Spinal cord (tissue), 10 donors: Measurements from ENCODE around the gene KRTAP3-2. TPM values are rescaled to one million over a fixed set of nuclear protein-coding genes. Genes with fewer than 3 reads are reported as not detected.
A peak's percentile ranks its signal among the peaks of the same experiment; 100 is the strongest.

Source experiments
- DNase-seq, 6 donors: peaks; one replicate each; pipeline versions ENCODE4 v3.0.0 to v3.0.0-alpha.2; 2013 to 2015; ENCODE audit warnings: low spot score in 6 of 6, low read depth in 4 of 6
- H3K27ac ChIP-seq: one replicate; pipeline ENCODE4 v1.5.1; 2013; ENCODE audit warnings: low read depth, low read length, control low read depth
- H3K27me3 ChIP-seq: one replicate; pipeline ENCODE4 v1.6.1; 2013; ENCODE audit warnings: low read length; ENCODE audit not compliant: control insufficient read depth, insufficient read depth
- H3K36me3 ChIP-seq: one replicate; pipeline ENCODE4 v1.6.1; 2013; ENCODE audit warnings: low read length; ENCODE audit not compliant: control insufficient read depth, insufficient read depth
- H3K4me1 ChIP-seq: one replicate; pipeline ENCODE4 v1.6.1; 2013; ENCODE audit warnings: low read length; ENCODE audit not compliant: control insufficient read depth, insufficient read depth
- H3K4me3 ChIP-seq: one replicate; pipeline ENCODE4 v1.5.1; 2013; ENCODE audit warnings: low read depth, low read length, control low read depth
- H3K9me3 ChIP-seq: one replicate; pipeline ENCODE4 v1.6.1; 2013; ENCODE audit warnings: low read length; ENCODE audit not compliant: control insufficient read depth, insufficient read depth
- WGBS: methylation state at CpG from one replicate; pipeline ENCODE4 v1.1.5; 2013; ENCODE audit warnings: missing lambda C conversion rate; ENCODE audit not compliant: insufficient coverage; 5-methylcytosine and 5-hydroxymethylcytosine counted together
- polyA plus RNA-seq, 2 donors: library from polyadenylated mRNA; unstranded; fragments of 120-200 nt; gene quantifications; one replicate each; pipeline ENCODE4 v1.2.1, GENCODE V29; 2013; ENCODE audit not compliant: insufficient read length in 2 of 2
- total RNA-seq, 2 donors: library from RNA; depleted of rRNA in 1 of 2; stranded (reverse); fragments of 120-200 nt in 1 of 2; fragments of >200 nt in 1 of 2; gene quantifications; one replicate each; pipeline versions ENCODE4 v1.2.3 to v1.2.4, GENCODE V29; 2013 to 2014
- donor health status: healthy.

KRTAP3-2 gene
- total and polyA plus RNA-seq, 4 donors: not detected

- Histone ChIP-seq H3K27me3 (no peaks in the 10 kb centered on the region), H3K9me3 (no peaks in the 10 kb centered on the region), H3K36me3 (no peaks in the 10 kb centered on the region), H3K4me3 (no peak overlapping the region), H3K4me1 (no peaks in the 10 kb centered on the region), H3K27ac (no peak overlapping the region)
- no peak for DNase-seq
- no CpG with 5 or more reads among the region's 4 CpGs for WGBS
Observed at GRCh38 chr17:40996829-40997228, 2.9 kb downstream of the KRTAP3-2 start.

DNA sequence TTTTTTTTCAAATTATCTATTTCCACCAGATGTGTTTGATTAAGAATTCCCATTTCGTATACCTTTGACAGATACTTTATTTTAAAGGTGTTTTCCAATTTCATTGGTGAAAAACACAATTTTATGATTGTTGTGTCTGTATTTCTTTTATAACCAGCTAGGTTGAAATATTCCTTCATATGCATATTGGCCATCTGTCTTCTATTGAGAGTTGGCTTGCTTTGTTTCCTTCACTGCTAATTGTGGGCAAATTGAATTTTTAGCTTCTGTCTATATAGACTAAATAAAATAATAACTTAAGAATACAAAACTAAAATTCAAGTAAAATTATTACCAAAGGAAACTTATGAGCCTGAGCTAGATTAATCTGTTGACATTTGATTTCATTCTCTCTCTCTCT is 4.6 kb downstream of the KRTAP3-2 start:
- no peaks in the 10 kb centered on the region for H3K4me1 ChIP-seq
- no CpG with 5 or more reads among the region's 1 CpG for WGBS
- H3K9me3 ChIP-seq: no peaks in the 10 kb centered on the region
- peak in 1 of 6 donors; percentile 36 for DNase-seq
- H3K4me3 ChIP-seq: no peak overlapping the region
- no peak overlapping the region for H3K27ac ChIP-seq
- no peaks in the 10 kb centered on the region for H3K27me3 ChIP-seq
- H3K36me3 ChIP-seq: no peaks in the 10 kb centered on the region

- 18% methylated on average over 3 of the region's 4 CpGs for WGBS
- no peaks in the 10 kb centered on the region for H3K4me1 ChIP-seq
- no peaks in the 10 kb centered on the region for H3K27me3 ChIP-seq
- H3K36me3 ChIP-seq: no peaks in the 10 kb centered on the region
- H3K27ac ChIP-seq: no peak within 1 kb of the TSS
- no peak within 1 kb of the TSS for H3K4me3 ChIP-seq
- no peak for DNase-seq
- H3K9me3 ChIP-seq: no peaks in the 10 kb centered on the region
Observed at GRCh38 chr17:40993839-40994238, 5.9 kb downstream of the KRTAP3-2 start, which contains the start of gene KRTAP3-3. Gene KRTAP3-3 (minus strand): TSS chr17:40994164. CDS start chr17:40994097, 67 bp downstream.

- H3K27ac ChIP-seq: no peak overlapping the region
- no peaks in the 10 kb centered on the region for H3K9me3 ChIP-seq
- no peaks in the 10 kb centered on the region for H3K27me3 ChIP-seq
- 100% methylated on average over 1 of the region's 2 CpGs for WGBS
- DNase-seq: no peak
- H3K36me3 ChIP-seq: no peaks in the 10 kb centered on the region
- no peak overlapping the region for H3K4me3 ChIP-seq
- no peaks in the 10 kb centered on the region for H3K4me1 ChIP-seq
Observed at GRCh38 chr17:40993084-40993483, 6.6 kb downstream of the KRTAP3-2 start.

DNA sequence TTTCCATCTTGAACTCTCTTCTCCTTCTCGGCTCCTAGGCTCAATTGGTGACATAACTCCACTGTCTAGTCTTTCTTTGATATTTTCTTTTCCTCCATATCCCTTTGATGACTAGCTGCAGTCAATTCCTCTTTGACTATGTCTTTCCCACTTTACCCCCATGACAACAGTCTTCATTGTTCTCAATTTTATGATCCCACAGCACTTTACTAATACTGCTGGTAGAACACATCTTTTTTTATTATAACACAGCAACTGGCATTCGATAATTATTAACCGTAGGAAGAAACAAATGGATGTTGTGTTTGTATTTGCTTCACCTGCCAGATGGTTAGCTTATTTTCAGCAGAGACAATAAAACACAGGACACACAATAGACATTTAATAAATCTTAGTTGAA is 7.0 kb downstream of the KRTAP3-2 start:
- H3K36me3 ChIP-seq: no peaks in the 10 kb centered on the region
- no peaks in the 10 kb centered on the region for H3K27me3 ChIP-seq
- WGBS: 80% methylated on average over 1 of the region's 3 CpGs
- no peaks in the 10 kb centered on the region for H3K9me3 ChIP-seq
- no peak overlapping the region for H3K27ac ChIP-seq
- no peak overlapping the region for H3K4me3 ChIP-seq
- no peaks in the 10 kb centered on the region for H3K4me1 ChIP-seq
- DNase-seq: no peak

GRCh38 chr17:40986920-40987319 is 12.8 kb downstream of the KRTAP3-2 start:
- H3K9me3 ChIP-seq: no peaks in the 10 kb centered on the region
- no peaks in the 10 kb centered on the region for H3K4me1 ChIP-seq
- DNase-seq: no peak
- no peaks in the 10 kb centered on the region for H3K36me3 ChIP-seq
- 65% methylated on average over 7 of the region's 8 CpGs for WGBS
- no peak overlapping the region for H3K27ac ChIP-seq
- no peaks in the 10 kb centered on the region for H3K27me3 ChIP-seq
- H3K4me3 ChIP-seq: no peak overlapping the region

DNA sequence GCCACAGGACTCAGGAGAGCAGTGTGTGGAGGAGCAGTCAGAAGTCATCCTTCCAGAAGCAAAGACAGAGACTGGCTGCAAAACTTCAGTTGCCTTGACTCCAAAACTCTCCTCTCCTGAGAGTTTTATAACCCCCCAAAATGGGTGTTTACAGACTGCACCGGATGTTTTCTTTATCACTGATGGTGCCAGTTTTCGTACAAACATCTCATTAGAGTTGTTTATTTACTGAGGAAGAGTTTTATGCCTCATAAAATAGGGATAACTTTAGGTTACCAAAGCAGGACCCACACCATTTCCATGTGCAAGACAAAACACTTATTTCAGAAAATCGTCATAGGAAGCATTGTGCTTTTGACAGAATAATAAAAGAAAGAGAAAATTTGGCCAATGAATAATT is 15.5 kb downstream of the KRTAP3-2 start, which contains the start of gene KRT40:
KRT40 (minus strand) TSS at position 101 of the 400 bp plus-strand sequence; CDS start at position 48, 53 bp downstream.
- DNase-seq: no peak
- no CpG with 5 or more reads among the region's 3 CpGs for WGBS

GRCh38 chr17:40981115-40981514 is 18.6 kb downstream of the KRTAP3-2 start:
- DNase-seq: no peak
- Histone ChIP-seq H3K27me3 (no peaks in the 10 kb centered on the region), H3K9me3 (no peaks in the 10 kb centered on the region), H3K36me3 (no peaks in the 10 kb centered on the region), H3K27ac (no peak overlapping the region), H3K4me1 (peaks cover 8% of the 10 kb centered on the region), H3K4me3 (no peak overlapping the region)
- WGBS: 39% methylated on average over 3 of the region's 5 CpGs

More for the DNA sequence above, 15.5 kb downstream of the KRTAP3-2 start, which contains the start of gene KRT40:
- Histone ChIP-seq H3K36me3 (no peaks in the 10 kb centered on the region), H3K4me3 (no peak within 1 kb of the TSS), H3K4me1 (peaks cover 8% of the 10 kb centered on the region), H3K27ac (no peak within 1 kb of the TSS), H3K27me3 (no peaks in the 10 kb centered on the region), H3K9me3 (no peaks in the 10 kb centered on the region)

GRCh38 chr17:40980596-40980995 is 19.1 kb downstream of the KRTAP3-2 start:
- H3K27ac ChIP-seq: no peak overlapping the region
- no peak overlapping the region for H3K4me3 ChIP-seq
- no peaks in the 10 kb centered on the region for H3K9me3 ChIP-seq
- no peaks in the 10 kb centered on the region for H3K36me3 ChIP-seq
- 18% methylated on average over 8 of the region's 8 CpGs for WGBS
- DNase-seq: peak in 5 of 6 donors; percentile 20 to 82 (median 46)
- H3K4me1 ChIP-seq: peaks cover 8% of the 10 kb centered on the region
- H3K27me3 ChIP-seq: no peaks in the 10 kb centered on the region

- no peak overlapping the region for H3K27ac ChIP-seq
- H3K4me3 ChIP-seq: no peak overlapping the region
- 90% methylated on average over 3 of the region's 3 CpGs for WGBS
- H3K4me1 ChIP-seq: peaks cover 8% of the 10 kb centered on the region
- no peak for DNase-seq
- H3K36me3 ChIP-seq: no peaks in the 10 kb centered on the region
- no peaks in the 10 kb centered on the region for H3K27me3 ChIP-seq
- no peaks in the 10 kb centered on the region for H3K9me3 ChIP-seq
Observed at GRCh38 chr17:40980117-40980516, 19.6 kb downstream of the KRTAP3-2 start.
